Adrenal gland (tissue), 5 donors: ENCODE data around the gene CD1C.

Experiments
- CTCF ChIP-seq, 6 experiments: fragments of 450-650 bp in 4 of 6; fragments of 200-600 bp in 2 of 6; sonication (generic) in 1 of 6; IDR thresholded peaks; 1 replicate in 5 of 6; 2 replicates in 1 of 6; pipeline versions ENCODE4 v1.5.1 to v1.8.0; 2016 to 2021; ENCODE audit warnings: antibody characterized with exemption in 6 of 6, mild to moderate bottlenecking in 2 of 6, moderate library complexity in 1 of 6
- POLR2A ChIP-seq, 2 donors: fragments of 450-650 bp; IDR thresholded peaks; one replicate each; pipeline ENCODE4 v1.6.1; 2017; ENCODE audit warnings: antibody characterized with exemption in 2 of 2, mild to moderate bottlenecking in 2 of 2, moderate library complexity in 1 of 2
- donor health status: DM: no; HTN: no; CAD: no.

- no peak for TF ChIP-seq CTCF (IDR thresholded peaks at IDR 0.05)
- no peak for TF ChIP-seq POLR2A (IDR thresholded peaks at IDR 0.05)
Observed at GRCh38 chr1:158255656-158256055, 34.1 kb upstream of the CD1C start.
